OCI-LY1 (cell line): ENCODE results near the gene AGBL1.

Source experiments
- EZH2 ChIP-seq: fragments of 200-600 bp; sonication (generic), shearing (Covaris generic); IDR thresholded peaks from 2 replicates; pipeline ENCODE4 v1.8.0; 2017; ENCODE audit warnings: borderline replicate concordance, mixed run types, mild to moderate bottlenecking, antibody characterized with exemption, low read length, moderate library complexity, mixed read lengths
- TF ChIP-seq, protein P1 (sequence below): fragments of 200-600 bp; sonication (generic), shearing (Covaris generic); IDR thresholded peaks from 2 replicates; pipeline ENCODE4 v1.5.1; 2017; ENCODE audit warnings: mild to moderate bottlenecking, antibody characterized with exemption, low read length, moderate library complexity, mixed read lengths

DNA sequence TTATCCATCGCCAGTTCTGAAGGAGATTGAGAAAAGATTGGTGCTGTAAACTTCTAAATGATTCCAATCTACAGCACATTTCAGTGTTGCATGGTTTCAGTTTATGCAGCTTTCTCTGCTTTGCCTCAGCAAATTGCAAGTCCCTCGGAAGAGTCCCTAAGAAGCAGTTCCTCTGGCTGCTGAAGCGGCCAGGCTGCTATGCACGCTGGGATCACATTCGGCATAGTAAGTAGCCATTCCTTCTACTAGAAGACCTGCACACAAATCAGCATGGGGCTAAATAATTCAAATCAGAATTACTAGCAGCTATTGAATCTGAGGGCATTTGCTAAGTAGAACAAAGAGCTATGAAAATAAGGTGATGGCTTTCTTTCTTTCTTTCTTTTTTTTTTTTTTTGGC is 769.5 kb downstream of the AGBL1 start:
- TF ChIP-seq EZH2: no peak
- TF ChIP-seq, protein P1, sequence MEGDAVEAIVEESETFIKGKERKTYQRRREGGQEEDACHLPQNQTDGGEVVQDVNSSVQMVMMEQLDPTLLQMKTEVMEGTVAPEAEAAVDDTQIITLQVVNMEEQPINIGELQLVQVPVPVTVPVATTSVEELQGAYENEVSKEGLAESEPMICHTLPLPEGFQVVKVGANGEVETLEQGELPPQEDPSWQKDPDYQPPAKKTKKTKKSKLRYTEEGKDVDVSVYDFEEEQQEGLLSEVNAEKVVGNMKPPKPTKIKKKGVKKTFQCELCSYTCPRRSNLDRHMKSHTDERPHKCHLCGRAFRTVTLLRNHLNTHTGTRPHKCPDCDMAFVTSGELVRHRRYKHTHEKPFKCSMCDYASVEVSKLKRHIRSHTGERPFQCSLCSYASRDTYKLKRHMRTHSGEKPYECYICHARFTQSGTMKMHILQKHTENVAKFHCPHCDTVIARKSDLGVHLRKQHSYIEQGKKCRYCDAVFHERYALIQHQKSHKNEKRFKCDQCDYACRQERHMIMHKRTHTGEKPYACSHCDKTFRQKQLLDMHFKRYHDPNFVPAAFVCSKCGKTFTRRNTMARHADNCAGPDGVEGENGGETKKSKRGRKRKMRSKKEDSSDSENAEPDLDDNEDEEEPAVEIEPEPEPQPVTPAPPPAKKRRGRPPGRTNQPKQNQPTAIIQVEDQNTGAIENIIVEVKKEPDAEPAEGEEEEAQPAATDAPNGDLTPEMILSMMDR: no peak
